GM12872 (cell line): ENCODE measurements around the gene MROH9.

ENCODE experiments used
- TF ChIP-seq, protein P1 (sequence below): IDR thresholded peaks from 3 replicates; pipeline ENCODE4 v1.5.1; 2011; ENCODE audit warnings: low read depth, mild to moderate bottlenecking, low read length, moderate library complexity; ENCODE audit not compliant: insufficient read depth

MROH9 gene

DNA sequence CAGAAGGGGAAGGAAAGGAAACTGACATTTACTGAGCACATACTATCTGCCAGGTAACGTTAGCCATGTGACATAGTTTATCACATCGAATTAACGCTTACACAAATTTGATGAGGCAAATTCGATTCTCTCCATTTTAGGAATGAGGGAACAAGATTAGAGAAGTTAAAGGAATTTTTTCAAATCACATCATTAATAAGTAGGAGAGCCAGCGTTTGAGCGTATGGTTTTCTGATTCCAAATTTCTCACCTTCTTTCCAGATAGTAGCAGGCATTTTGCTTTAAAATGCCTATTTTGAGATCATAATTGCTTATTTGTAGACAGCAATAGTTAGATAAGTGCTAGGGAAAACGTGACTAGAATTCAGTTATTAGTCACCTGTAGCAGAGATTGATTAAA lies 174.6 kb downstream of the MROH9 start:
- TF ChIP-seq, protein P1, sequence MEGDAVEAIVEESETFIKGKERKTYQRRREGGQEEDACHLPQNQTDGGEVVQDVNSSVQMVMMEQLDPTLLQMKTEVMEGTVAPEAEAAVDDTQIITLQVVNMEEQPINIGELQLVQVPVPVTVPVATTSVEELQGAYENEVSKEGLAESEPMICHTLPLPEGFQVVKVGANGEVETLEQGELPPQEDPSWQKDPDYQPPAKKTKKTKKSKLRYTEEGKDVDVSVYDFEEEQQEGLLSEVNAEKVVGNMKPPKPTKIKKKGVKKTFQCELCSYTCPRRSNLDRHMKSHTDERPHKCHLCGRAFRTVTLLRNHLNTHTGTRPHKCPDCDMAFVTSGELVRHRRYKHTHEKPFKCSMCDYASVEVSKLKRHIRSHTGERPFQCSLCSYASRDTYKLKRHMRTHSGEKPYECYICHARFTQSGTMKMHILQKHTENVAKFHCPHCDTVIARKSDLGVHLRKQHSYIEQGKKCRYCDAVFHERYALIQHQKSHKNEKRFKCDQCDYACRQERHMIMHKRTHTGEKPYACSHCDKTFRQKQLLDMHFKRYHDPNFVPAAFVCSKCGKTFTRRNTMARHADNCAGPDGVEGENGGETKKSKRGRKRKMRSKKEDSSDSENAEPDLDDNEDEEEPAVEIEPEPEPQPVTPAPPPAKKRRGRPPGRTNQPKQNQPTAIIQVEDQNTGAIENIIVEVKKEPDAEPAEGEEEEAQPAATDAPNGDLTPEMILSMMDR, result no peak

DNA sequence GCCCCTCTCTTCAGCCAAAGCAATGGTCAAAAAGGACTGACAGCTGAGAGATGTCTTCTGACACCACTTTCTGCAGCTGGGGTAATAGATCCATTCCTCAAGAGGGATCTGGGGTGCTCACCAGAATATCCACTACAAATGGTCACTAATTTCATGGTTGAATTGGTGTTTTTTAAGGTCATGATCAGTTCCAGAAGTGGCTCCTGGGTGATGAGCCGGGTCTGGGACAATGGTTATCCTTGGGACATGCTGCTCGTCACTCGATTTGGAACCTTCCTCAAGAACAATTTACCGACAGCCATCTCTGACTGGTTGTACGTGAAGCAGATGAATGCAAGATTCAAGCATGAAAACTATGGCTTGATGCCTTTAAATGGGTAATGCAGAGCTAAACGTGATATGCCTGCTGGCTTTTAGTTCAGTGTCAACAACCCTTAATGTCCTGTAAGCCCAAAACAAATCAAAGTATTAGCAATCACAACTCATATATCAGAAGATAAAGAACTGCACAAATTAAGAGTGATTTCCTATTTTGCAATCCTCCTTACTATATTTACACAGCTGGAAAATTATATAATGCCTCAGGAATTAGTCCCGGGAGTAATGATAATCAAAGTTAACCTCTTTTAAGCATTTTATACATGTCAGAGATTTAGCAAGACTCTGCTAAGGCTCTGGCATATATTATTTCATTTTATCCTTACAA lies 175.4 kb downstream of the MROH9 start:
- TF ChIP-seq, protein P1, result no peak

DNA sequence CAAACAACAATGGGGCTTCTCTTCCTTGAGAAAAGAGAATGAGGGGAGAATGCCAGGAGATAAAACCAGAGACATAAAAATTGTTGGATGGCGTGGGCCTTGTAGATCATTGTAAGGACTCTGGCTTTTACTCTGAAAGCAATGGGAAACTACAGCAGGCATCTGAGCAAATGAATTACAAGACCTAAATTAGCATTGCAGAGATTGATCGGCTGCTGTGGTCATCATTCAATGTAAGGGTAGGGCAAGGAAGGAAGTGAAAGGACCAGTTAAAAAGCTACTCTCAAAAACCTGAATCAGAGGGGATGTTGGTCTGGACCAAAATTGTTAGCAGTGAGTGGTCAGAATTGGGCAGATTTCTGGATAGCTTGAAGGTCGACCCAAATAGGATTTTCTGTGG lies 176.8 kb downstream of the MROH9 start:
- TF ChIP-seq, protein P1, result no peak

DNA sequence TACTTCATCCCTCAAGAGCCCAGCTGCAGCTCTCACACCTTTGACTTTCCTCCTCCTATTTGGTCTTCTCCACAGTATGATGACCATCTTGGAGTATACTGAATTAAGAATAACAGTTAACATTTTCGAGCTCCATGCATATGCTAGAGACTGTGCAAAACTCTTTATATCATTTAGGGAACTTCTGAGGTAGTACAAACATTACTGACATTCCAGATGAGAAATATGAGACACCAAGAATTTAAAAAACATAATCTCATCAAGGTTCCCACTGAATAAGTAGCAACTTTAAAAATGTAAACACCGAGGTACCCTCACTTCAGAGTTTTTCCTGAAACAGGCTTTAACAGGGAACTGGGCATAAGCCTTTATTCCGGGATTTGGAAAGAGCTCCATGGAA lies 178.0 kb downstream of the MROH9 start:
- TF ChIP-seq, protein P1, result no peak
